Activated CD4-positive, alpha-beta T cell treated with anti-CD3 and anti-CD28 coated beads, Interleukin-2, amount 50 U/mL, for 4 hours (primary cell): ENCODE data around the gene SLC25A15.

ENCODE experiments used
- DNase-seq, 2 experiments: peaks; one replicate each; pipeline ENCODE4 v3.0.0-alpha.2; 2020

The SLC25A15 gene

GRCh38 chr13:40789275-40790153 is at the start of gene SLC25A15:
TSS of gene SLC25A15 (plus strand) at chr13:40789611. CDS start at chr13:40793227, 3,616 bp downstream.
- peak; percentile 52 to 58 for DNase-seq

GRCh38 chr13:40749327-40749726 is 40.1 kb upstream of the SLC25A15 start:
- DNase-seq: no peak

- no peak for DNase-seq
Measured at GRCh38 chr13:40755082-40755700, 34.2 kb upstream of the SLC25A15 start.

DNA sequence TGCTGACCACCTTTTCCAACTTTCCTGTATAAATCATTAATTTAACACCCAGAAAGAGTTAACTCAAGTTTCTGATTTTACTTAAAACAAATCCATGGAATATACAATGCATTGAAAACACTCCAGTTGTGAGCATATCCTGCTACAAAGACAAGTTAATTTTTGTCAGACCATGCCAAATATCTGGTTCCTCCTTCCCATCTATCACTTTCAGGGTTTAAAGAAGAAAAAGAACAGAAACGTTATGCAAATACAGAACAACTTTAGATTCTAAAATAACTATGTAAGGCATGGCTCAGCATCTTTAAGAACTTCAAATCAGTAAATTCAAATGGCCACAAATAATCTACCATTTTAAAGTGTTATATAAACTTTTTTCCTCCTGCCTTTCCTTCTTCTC is 33.4 kb upstream of the SLC25A15 start:
- DNase-seq: no peak

DNA sequence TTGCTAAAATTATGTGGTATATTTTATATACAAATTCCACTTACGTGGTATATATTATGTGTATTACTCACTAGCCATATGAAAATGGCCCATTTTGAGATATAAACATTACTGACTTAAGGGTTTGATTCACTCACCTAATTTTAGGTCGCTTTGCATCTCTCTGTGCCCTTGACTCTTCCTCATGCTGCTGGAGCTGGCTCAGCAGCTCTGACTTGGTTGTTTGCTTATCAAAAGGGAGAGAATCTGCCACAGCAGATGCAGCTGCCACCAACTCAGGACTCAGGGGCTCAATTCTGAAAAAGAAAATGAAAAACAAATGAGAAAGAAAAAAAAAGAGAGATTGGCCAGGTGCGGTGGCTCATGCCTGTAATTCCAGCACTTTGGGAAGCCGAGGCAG is 30.6 kb upstream of the SLC25A15 start:
- no peak for DNase-seq

- no peak for DNase-seq
Measured at GRCh38 chr13:40762849-40763248, 26.6 kb upstream of the SLC25A15 start.

DNA sequence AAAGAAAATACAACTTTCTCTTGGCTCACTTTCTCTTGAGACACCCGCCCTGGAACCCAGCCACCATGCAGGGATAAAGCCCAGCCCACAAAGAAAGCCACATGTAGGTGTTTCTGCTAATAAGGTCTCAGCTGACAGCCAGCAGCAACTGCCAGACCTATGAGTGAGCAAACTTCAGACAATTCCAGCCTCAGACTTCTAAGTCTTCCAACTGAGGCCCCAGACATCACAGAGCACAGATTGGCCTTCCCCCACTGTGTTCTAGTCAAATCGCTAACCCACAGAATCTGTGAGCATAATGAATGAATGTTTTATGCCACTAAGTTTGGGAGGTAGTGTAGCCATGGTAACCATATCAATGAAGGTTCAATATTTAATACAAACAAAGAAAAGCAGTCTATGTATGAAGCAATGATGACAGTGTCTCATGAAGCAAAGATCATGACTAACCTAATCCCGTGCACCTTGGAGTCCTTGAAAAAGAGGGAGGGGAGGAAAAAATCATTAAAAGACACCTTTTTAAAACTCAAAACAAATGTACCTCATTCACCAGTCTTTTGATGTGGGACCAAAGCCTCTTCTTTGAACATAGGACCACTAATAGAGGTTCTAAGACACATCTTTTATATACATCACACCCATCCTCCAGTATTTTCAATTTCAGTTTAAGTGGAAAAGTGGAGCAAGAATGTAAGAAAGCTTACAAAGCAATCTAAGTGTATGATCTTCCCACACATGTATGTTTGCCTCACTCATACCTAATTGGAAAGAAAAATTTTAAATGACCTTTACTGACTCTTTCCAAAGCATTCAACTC is 24.6 kb upstream of the SLC25A15 start:
- DNase-seq: peak in 1 of 2 experiments; percentile 20

GRCh38 chr13:40765602-40766001 is 23.8 kb upstream of the SLC25A15 start:
- DNase-seq: no peak

DNA sequence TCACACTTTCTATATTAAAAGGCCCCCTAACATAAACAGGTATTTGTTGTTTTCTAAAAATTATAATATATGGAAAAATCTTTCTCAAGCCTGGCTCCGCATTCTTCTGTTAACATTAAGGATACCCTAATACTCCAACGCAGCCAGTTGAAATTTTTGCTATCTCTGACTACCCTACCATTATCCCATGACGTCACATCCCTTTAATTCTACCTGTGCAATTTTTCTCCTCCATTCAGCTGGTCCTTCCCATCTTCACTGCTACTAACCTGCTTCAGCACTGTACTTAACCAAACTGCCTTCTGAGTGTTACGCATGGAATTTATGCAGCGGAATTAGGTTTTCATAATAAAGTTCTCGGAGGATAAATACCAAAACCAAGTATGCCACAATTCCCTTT is 19.4 kb upstream of the SLC25A15 start:
- DNase-seq: no peak

- no peak for DNase-seq
Measured at GRCh38 chr13:40770609-40770933, 18.8 kb upstream of the SLC25A15 start.

DNA sequence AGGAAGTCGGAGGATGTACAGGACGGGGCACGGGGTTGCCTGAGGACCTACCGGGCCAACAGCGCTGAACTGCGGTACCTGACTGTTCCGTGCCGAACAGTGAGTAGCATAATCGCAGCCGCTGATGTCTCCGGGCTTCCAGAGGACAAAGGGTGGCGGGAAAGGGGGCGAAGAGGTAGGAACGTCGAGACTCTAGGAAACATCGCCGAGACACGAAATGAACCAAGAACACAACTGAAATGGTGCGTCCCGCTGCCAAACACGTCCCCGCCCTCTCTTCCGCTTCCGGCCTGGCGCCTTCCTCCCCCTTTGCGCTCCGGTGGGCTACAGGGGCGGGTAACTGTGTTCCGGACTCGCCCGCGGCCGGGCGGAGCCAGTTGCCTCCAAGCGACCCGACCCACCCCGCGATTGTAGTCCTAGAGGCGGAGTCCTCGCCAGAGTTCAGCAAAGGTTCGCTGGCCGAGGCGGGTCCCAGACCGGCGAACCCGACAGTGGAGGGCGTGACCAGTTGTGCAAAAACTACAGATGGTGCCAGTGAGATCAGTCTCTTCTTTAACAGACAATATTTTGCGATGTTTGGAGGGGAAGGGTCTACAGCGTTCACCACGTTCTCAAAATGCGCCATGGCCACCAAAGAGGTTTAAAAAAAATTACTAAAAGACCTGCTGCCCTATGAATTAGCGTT is 18.3 kb upstream of the SLC25A15 start, which contains the start of gene MRPS31:
MRPS31 (minus strand) TSS at position 257 of the 685 bp plus-strand sequence; CDS start at position 203, 54 bp downstream.
- DNase-seq: peak; percentile 92 to 93

DNA sequence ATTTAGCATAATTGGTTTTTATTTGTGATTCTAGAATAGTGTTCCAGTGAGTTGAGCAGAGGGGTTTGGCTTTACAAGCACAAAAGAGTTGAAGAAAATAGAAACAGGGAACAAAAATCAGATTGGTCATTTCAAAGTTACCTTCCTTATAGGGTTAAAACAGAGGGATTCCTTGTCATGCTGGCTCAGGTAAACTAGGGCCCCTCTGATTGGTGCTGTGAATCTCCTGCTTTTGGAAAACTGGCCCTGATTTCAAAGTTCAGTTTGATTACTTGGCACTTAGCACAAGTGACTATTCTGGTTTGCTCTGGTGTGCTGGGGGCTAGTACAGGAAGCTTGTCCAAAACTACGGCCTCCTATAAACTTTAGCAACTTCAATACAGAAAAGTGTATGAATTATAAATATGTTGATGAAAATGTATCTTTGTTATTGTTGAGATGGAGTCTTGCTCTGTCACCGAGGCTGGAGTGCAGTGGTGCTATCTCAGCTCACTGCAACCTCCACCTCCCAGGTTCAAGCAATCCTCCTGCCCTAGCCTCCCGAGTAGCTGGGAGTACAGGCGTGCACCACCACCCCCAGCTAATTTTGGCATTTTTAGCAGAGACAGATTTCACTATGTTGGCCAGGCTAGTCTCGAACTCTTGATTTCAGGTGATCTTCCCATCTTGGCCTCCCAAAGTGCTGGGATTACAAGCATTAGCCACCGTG is 16.5 kb upstream of the SLC25A15 start:
- no peak for DNase-seq

DNA sequence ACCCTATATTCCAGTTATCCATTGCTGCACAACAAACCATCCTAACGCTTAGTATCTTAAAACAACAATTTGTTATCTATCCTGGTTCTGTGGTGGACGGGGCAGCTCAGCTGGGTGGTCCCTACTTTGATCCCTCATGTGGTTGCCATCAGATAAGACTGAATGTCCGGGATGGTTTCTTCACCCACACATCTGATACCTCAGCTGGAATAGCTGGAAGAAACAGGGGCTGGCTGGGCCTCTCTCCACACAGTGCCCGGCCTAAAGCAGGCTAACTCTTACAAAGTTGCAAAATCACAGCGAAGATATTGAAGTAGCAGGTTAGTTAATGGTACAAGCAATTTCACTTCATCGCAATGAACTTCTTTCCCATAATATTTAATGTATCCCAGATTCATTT is 14.7 kb upstream of the SLC25A15 start:
- no peak for DNase-seq

DNA sequence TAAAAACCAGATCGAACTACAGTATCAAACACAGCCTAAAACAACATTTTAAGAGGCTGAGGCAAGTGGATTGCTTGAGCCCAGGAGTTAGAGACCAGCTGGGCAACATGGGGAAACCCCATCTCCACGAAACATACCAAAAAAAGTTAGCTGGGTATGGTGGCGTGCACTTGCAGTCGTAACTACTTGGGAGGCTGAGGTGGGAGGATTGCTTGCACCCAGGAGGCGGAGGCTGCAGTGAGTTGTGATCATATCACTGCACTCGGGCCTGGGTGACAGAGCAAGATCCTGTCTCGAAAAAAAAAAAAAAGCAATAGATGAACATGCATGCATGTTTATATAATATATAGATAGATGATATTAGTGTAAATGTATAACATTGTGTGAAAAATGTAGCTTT is 13.2 kb upstream of the SLC25A15 start:
- DNase-seq: no peak

GRCh38 chr13:40776681-40777165 is 12.7 kb upstream of the SLC25A15 start:
- DNase-seq: peak; percentile 61 to 67

GRCh38 chr13:40777166-40777808 is 12.1 kb upstream of the SLC25A15 start:
- DNase-seq: no peak

GRCh38 chr13:40777809-40778175 is 11.6 kb upstream of the SLC25A15 start:
- DNase-seq: no peak

GRCh38 chr13:40779049-40779448 is 10.4 kb upstream of the SLC25A15 start:
- no peak for DNase-seq

- no peak for DNase-seq
Measured at GRCh38 chr13:40779796-40780285, 9.6 kb upstream of the SLC25A15 start.

GRCh38 chr13:40780822-40781401 is 8.5 kb upstream of the SLC25A15 start:
- no peak for DNase-seq

DNA sequence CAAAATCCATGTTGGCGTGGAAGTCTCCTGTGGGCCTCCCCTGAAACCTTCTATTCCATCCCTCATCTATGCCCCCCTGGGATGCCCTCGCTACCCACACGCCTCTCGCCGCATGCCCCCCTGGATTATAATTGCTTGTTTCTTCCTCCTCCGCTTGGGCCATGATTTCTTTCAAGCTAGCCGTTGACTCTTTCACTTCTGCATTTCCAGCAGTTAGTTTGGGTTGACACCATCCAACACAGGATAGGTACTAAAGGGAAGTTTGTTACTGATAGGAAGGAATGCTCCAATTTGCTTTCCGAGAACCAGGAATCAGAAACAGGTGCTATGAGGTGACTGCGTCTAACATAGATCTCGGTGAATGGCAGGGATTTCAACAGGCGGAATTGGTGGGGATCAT is 7.7 kb upstream of the SLC25A15 start:
- no peak for DNase-seq
